Tibial nerve (tissue), 4 donors: ENCODE data around the gene ATRNL1. TPM values are rescaled to one million over a fixed set of nuclear protein-coding genes. Genes with fewer than 3 reads are reported as not detected.

Source experiments
- DNase-seq, 2 donors: peaks; one replicate each; pipeline ENCODE4 v3.0.0-alpha.2; 2019; ENCODE audit warnings: low spot score in 2 of 2
- H3K27ac ChIP-seq, 4 donors: fragments of 200-600 bp; sonication (generic) in 3 of 4; one replicate each; pipeline ENCODE4 v1.5.1; 2017 to 2019; ENCODE audit warnings: mild to moderate bottlenecking in 1 of 4
- H3K27me3 ChIP-seq, 2 donors: fragments of 200-600 bp; sonication (generic) in 1 of 2; one replicate each; pipeline versions ENCODE4 v1.5.1 to v1.6.0; 2017 to 2019
- H3K36me3 ChIP-seq, 3 donors: fragments of 200-600 bp; sonication (generic); one replicate each; pipeline ENCODE4 v1.5.1; 2018 to 2019
- H3K4me1 ChIP-seq, 4 donors: fragments of 200-600 bp; sonication (generic) in 3 of 4; one replicate each; pipeline ENCODE4 v1.5.1; 2017 to 2019
- H3K4me3 ChIP-seq, 4 donors: fragments of 200-600 bp; sonication (generic) in 3 of 4; one replicate each; pipeline ENCODE4 v1.5.1; 2017 to 2019; ENCODE audit warnings: mild to moderate bottlenecking in 1 of 4, moderate library complexity in 1 of 4
- H3K9me3 ChIP-seq, 4 donors: fragments of 200-600 bp; sonication (generic) in 3 of 4; one replicate each; pipeline ENCODE4 v1.5.1; 2017 to 2019
- EP300 ChIP-seq, 2 donors: sonication (generic); formaldehyde crosslinking; IDR thresholded peaks; one replicate each; pipeline ENCODE4 v1.6.1; 2017; ENCODE audit warnings: antibody characterized with exemption in 2 of 2, mild to moderate bottlenecking in 1 of 2
- POLR2A ChIP-seq, 2 donors: fragments of 450-650 bp; IDR thresholded peaks; one replicate each; pipeline ENCODE4 v1.6.1; 2017; ENCODE audit warnings: antibody characterized with exemption in 2 of 2, mild to moderate bottlenecking in 2 of 2, moderate library complexity in 2 of 2
- WGBS, 2 donors: methylation state at CpG; one replicate each; pipeline ENCODE4 v1.1.5; 2018; 5-methylcytosine and 5-hydroxymethylcytosine counted together
- total RNA-seq, 4 donors: library from RNA; depleted of rRNA; stranded (reverse); fragments of >200 nt; gene quantifications; one replicate each; pipeline ENCODE4 v1.1.0, GENCODE V29; 2016
- TF ChIP-seq, protein P1 (sequence below), 5 experiments: fragments of 200-600 bp in 3 of 5; fragments of 450-650 bp in 2 of 5; sonication (generic) in 3 of 5; IDR thresholded peaks; one replicate each; pipeline ENCODE4 v1.5.1; 2016 to 2019; ENCODE audit warnings: antibody characterized with exemption in 5 of 5, mild to moderate bottlenecking in 3 of 5, moderate library complexity in 2 of 5

Gene ATRNL1
- total RNA-seq, 4 donors from 2014 or later, result 1.0 to 5.4 (median 2.7) TPM

DNA sequence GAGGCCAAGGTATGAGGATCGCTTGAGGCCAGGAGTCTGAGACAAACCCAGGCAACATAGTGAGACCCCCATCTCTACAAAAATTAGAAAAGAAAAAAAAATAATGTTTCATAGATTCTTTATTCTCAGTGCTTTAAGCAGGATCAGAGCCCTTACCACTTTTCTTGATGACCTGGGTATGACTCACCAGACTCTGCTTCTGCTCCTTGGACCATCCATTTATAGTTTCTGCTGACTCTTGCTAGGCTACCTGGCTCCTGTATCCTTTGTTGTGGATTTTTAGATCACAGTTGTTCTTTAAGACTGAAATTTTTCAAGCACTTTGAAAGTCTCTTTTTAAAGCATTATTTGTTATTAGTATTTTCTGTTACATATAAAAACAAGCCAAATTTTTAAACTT lies 768.7 kb downstream of the ATRNL1 start:
- Histone ChIP-seq H3K27ac (no peak overlapping the region), H3K27me3 (no peaks in the 10 kb centered on the region), H3K9me3 (peaks cover 0 to 4% (median 0%) of the 10 kb centered on the region in 4 donors), H3K4me3 (no peak overlapping the region), H3K4me1 (no peaks in the 10 kb centered on the region), H3K36me3 (no peaks in the 10 kb centered on the region)
- WGBS, 2 donors, result 94 to 98% methylated on average over 1 of the region's 1 CpG
- no peak for DNase-seq
- TF ChIP-seq POLR2A (IDR thresholded peaks at IDR 0.05), result no peak
- no peak for TF ChIP-seq EP300 (IDR thresholded peaks at IDR 0.05)
- TF ChIP-seq, protein P1, sequence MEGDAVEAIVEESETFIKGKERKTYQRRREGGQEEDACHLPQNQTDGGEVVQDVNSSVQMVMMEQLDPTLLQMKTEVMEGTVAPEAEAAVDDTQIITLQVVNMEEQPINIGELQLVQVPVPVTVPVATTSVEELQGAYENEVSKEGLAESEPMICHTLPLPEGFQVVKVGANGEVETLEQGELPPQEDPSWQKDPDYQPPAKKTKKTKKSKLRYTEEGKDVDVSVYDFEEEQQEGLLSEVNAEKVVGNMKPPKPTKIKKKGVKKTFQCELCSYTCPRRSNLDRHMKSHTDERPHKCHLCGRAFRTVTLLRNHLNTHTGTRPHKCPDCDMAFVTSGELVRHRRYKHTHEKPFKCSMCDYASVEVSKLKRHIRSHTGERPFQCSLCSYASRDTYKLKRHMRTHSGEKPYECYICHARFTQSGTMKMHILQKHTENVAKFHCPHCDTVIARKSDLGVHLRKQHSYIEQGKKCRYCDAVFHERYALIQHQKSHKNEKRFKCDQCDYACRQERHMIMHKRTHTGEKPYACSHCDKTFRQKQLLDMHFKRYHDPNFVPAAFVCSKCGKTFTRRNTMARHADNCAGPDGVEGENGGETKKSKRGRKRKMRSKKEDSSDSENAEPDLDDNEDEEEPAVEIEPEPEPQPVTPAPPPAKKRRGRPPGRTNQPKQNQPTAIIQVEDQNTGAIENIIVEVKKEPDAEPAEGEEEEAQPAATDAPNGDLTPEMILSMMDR (IDR thresholded peaks at IDR 0.05), result no peak

GRCh38 chr10:115866174-115866573 lies 773.0 kb downstream of the ATRNL1 start:
- Histone ChIP-seq H3K4me1 (no peaks in the 10 kb centered on the region), H3K27ac (no peak overlapping the region), H3K4me3 (no peak overlapping the region), H3K27me3 (no peaks in the 10 kb centered on the region), H3K36me3 (no peaks in the 10 kb centered on the region), H3K9me3 (no peaks in the 10 kb centered on the region)
- no peak for DNase-seq
- TF ChIP-seq POLR2A (IDR thresholded peaks at IDR 0.05) (no peak), EP300 (IDR thresholded peaks at IDR 0.05) (no peak)
- TF ChIP-seq, protein P1 (IDR thresholded peaks at IDR 0.05), result no peak
- 80 to 92% methylated on average over 1 of the region's 1 CpG for WGBS, 2 donors

DNA sequence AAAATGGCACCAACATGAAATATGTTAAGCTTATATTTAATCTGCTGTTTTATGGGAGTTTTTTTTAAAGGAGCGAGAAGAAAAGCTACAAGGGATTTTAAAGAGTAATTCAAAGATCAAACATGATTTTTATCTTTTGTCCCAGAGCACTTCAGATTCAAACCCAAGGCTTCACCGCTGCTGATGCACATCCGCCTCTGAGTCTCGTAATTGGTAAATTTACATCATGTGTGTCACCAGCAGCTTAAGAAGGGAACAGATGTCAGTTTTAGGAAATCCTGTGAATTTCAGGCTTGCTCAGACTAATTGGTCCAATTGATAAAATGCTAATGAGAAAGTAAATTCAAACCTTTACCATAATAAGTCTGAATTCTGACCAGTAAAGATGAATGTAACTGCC lies 773.5 kb downstream of the ATRNL1 start:
- Histone ChIP-seq H3K27ac (no peak overlapping the region), H3K36me3 (no peaks in the 10 kb centered on the region), H3K4me3 (no peak overlapping the region), H3K9me3 (no peaks in the 10 kb centered on the region), H3K27me3 (no peaks in the 10 kb centered on the region), H3K4me1 (no peaks in the 10 kb centered on the region)
- DNase-seq, result no peak
- WGBS, 2 donors, result 84 to 92% methylated on average over 4 of the region's 4 CpGs
- TF ChIP-seq POLR2A (IDR thresholded peaks at IDR 0.05) (no peak), EP300 (IDR thresholded peaks at IDR 0.05) (no peak)
- TF ChIP-seq, protein P1 (IDR thresholded peaks at IDR 0.05), result no peak

DNA sequence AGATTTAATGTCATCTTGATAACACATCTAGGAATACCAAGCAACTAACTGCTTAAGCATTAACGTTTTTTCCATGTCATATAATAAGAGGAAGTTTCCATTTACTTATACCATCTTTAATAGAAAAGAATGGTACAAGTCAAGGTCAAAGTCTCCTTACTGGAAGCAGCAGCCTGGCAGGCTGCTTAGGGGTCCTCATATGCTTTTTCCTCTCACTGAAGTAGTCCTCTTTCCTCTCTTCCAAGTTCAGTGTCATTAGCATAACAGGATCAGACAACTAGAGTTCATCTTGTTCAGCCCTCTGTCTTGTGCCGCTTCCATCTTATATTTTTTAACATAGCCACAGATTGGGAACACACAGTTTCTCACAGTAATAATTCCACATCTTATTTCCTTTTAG lies 774.1 kb downstream of the ATRNL1 start:
- Histone ChIP-seq H3K36me3 (no peaks in the 10 kb centered on the region), H3K4me1 (no peaks in the 10 kb centered on the region), H3K4me3 (no peak overlapping the region), H3K9me3 (no peaks in the 10 kb centered on the region), H3K27ac (no peak overlapping the region), H3K27me3 (no peaks in the 10 kb centered on the region)
- 54 to 64% methylated on average over 2 of the region's 2 CpGs for WGBS, 2 donors
- TF ChIP-seq EP300 (IDR thresholded peaks at IDR 0.05) (no peak), POLR2A (IDR thresholded peaks at IDR 0.05) (no peak)
- TF ChIP-seq, protein P1 (IDR thresholded peaks at IDR 0.05), result no peak
- DNase-seq, result no peak

DNA sequence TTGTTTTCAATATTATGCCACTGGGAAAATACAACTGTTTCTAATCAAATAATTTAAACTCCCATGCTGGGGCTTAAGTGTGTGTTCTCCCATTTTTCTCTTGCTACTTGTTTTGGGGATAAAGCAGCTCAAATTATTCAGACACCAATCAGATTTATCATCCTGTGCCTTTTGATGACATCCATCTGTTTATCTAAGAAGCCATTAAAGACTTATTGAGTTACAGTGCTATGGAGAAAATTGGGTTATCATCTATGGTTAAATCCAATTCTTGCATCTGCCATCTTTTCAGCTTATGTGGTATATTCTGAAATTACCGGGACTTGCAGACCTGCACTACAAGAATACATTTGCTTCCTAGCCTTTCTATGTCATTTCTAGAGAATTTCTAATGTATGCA lies 778.7 kb downstream of the ATRNL1 start:
- TF ChIP-seq POLR2A (IDR thresholded peaks at IDR 0.05) (no peak), EP300 (IDR thresholded peaks at IDR 0.05) (no peak)
- TF ChIP-seq, protein P1 (IDR thresholded peaks at IDR 0.05), result no peak
- Histone ChIP-seq H3K9me3 (no peaks in the 10 kb centered on the region), H3K27me3 (no peaks in the 10 kb centered on the region), H3K4me3 (no peak overlapping the region), H3K4me1 (no peaks in the 10 kb centered on the region), H3K27ac (no peak overlapping the region), H3K36me3 (no peaks in the 10 kb centered on the region)
- 92 to 94% methylated on average over 1 of the region's 1 CpG for WGBS, 2 donors
- no peak for DNase-seq
